ENCODE data around the gene MKNK1.

The MKNK1 gene

GRCh38 chr1:46618754-46619415 is 14.8 kb upstream of the MKNK1 start:
- no peak for DNase-seq (ENCODE audit: low spot score)

- DNase-seq (ENCODE audit: low spot score): no peak
These were observed 13.8 kb upstream of the MKNK1 start for GRCh38 chr1:46617833-46618232.

- no peak for DNase-seq (ENCODE audit: low spot score)
These were observed 13.2 kb upstream of the MKNK1 start for GRCh38 chr1:46617108-46617800.

- DNase-seq (ENCODE audit: low spot score): peak; percentile 42
These were observed 12.4 kb upstream of the MKNK1 start, which contains the start of gene MOB3C for GRCh38 chr1:46616277-46617107. MOB3C (minus strand) TSS chr1:46616811; CDS start chr1:46613321, 3,490 bp downstream.

DNA sequence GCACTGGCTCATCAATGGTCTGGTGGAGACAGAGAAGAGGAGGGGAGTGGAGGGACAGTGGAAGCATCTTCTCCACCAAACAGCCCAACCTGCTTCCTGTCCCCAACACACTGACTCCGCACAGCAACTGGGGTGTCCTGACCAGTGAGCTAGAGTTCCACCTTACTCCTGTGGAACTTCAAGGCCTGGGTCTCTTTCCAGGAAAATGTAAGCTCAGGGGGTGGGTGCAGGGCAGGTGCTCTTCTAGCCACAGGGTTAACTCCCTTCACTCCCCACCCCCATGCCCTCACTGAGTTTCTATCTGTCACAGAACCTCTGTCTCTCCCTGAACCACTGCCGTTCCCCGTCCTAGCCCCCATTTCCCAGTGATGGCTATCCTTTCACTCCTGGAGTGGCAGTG is 11.7 kb upstream of the MKNK1 start:
- no peak for DNase-seq (ENCODE audit: low spot score)

GRCh38 chr1:46615088-46615487 is 11.0 kb upstream of the MKNK1 start:
- no peak for DNase-seq (ENCODE audit: low spot score)

DNA sequence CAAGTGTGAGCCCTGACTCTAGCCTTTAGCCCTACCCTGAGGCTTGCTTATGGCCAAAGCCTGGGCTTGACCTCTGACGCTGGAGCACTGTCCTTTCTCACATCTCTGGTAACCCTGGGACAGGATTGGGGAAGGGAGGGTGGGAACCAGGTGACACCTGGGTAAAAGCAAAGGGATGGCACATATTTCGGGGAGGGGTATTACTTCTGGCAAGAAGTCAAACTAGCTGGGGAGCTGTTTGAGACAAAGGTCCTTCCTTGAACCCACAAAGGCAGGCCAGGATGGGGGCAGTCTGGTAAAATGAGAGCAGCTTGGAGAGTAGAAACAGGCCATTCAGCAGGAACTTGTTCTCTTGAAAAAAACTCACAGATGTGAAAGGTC is 10.5 kb upstream of the MKNK1 start:
- no peak for DNase-seq (ENCODE audit: low spot score)

- peak; percentile 30 for DNase-seq (ENCODE audit: low spot score)
These were observed 9.9 kb upstream of the MKNK1 start for GRCh38 chr1:46613661-46614603.

- DNase-seq (ENCODE audit: low spot score): no peak
These were observed 9.0 kb upstream of the MKNK1 start for GRCh38 chr1:46612937-46613660.

DNA sequence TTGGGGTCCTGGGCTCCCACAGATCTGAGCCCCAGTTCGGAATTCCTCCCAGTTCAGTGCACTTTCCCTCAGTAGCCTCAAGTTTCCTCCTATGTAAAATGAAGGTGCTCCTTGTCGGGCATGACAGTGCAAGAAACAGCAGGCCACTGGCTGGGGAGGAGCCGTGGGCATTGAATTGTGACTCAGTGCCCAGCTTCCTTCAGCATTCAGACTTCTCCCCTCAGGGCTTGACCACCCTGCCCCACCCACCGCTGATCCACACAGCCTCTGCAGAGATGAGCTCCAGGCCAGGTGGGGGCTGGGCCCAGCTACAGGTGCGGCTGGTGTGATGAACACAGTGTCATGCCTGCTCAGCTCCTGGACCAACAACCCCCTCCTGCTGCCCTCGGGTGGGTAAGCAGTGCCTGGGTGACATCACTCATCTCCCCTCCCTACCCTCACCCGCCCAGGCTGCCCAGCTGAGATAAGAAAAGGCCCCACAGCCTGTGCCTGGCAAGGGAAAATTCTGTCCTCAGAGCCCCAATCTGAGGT is 7.7 kb upstream of the MKNK1 start:
- DNase-seq (ENCODE audit: low spot score): no peak

GRCh38 chr1:46607345-46608130 is 3.5 kb upstream of the MKNK1 start:
- no peak for DNase-seq (ENCODE audit: low spot score)

- no peak for DNase-seq (ENCODE audit: low spot score)
These were observed 2.3 kb upstream of the MKNK1 start for GRCh38 chr1:46606255-46606965.

DNA sequence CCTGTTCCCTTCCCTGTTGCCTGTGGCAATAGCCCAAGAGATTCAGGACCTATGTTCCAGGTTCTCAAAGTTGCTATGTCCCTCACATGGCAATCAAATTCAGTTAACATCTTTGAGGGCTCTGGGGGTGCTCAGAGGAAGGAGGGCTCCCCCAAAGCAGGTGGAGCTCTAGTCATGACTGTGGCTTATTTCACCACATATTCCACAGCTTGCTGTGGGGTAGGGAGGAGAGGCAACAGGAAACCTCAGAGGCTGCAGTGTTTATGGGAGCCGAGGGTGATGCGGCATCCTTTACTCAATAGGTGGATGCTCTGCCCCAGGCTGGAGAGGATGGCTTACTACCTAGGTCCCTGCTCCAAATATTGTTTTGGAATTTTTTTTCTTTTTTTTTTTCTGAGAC is 1.2 kb upstream of the MKNK1 start:
- no peak for DNase-seq (ENCODE audit: low spot score)

DNA sequence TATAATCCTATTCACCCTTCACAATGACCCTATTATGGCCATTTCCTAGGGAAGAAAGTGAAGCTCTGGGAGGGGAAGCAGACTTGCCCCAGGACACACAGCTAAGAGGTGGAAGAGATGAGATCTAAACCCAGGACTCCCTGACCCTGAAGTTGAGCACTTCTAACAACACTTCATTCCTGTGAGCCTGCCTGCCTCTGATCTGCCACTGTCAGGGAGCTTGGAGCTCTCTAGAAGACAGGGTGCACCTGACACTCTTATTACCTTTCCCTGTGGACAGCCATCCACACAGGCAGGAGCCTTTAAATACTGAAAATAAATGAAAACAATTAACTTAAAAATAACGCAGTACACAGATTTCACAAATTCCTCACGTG is 599 bp downstream of the MKNK1 start:
- peak; percentile 29 for DNase-seq (ENCODE audit: low spot score)

DNA sequence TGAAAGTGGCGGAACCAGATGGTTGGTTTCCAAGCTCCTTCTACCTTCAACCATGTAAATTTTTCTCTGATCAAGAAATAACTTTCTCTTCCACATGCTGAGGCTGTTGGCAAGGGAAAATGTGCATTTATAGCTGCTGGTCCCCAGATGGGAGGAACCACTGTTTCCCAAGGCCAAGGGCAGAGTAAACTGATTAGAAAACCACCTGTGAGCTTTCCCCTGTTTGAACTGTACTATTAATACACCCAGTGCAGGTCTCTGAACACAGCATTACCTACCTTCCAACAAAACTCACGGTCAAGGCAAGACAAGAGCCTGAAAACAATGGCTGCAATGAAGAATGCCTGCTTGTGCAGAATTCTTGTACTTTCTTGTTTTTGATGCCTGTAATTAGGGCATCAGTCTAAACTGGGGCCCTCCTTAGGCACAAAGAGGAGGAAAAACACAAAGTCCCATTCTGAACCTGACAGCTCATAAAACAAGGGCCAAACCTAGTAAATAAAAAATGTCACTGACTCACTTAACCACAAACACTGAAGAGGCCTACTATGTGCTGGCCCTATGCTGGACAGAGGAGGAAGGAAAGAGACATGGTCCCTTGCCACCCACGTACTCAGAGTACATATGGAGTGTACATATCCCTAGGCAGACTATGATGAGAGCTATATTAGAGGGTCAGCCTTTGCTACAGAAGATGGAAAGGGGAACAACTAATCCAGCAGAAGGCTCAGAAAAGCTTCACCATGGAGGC is 2.6 kb downstream of the MKNK1 start:
- DNase-seq (ENCODE audit: low spot score): no peak

GRCh38 chr1:46599059-46599970 is 4.8 kb downstream of the MKNK1 start:
- DNase-seq (ENCODE audit: low spot score): no peak

GRCh38 chr1:46596846-46597245 is 7.2 kb downstream of the MKNK1 start:
- DNase-seq (ENCODE audit: low spot score): no peak

DNA sequence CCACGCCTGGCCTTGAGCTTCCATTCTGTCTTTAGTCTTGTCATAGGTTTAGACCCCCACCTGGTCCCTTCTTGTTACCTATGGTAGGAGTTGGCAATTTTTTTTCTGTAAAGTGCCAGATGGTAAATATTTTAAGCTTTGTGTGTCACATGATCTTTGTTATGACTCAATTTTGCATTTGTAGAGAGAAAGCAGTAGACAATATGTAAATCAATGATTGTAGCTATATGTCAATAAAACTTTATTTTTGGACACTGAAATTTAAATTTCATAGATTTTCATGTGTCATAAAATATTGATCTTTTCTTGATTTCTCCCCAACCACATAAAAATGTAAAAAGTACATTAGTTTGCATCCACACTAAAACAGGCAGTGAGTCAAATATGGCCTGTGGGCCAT is 8.0 kb downstream of the MKNK1 start:
- DNase-seq (ENCODE audit: low spot score): no peak

Measured in NAMALWA (cell line).